ENCODE data around the gene SND1.

SND1 gene

GRCh38 chr7:127816354-127817190, 164.6 kb downstream of the SND1 start:
- DNase-seq (ENCODE audit: extremely low spot score): no peak
- TF ChIP-seq CTCF (IDR thresholded peaks at IDR 0.05; ENCODE audit: control extremely low read depth, extremely low read depth, low read depth, missing control alignments): no peak
- CTCF ChIA-PET: interaction anchor here (0.9 to 3.6 kb wide), 6 partner anchors 9 to 44 kb away, joined by 3 to 19 read pairs (median 4); no protein-coding TSS in a partner anchor
- POLR2A ChIA-PET: no interaction called here

- ChIA-PET POLR2A (no interaction called here), CTCF (interaction anchor here (0.9 to 1.7 kb wide), 3 partner anchors 10 to 43 kb away, joined by 3 to 4 read pairs (median 4); no protein-coding TSS in a partner anchor)
- TF ChIP-seq CTCF (IDR thresholded peaks at IDR 0.05; ENCODE audit: control extremely low read depth, extremely low read depth, low read depth, missing control alignments): no peak
- no peak for DNase-seq (ENCODE audit: extremely low spot score)
Observed at GRCh38 chr7:127817466-127817865, 165.5 kb downstream of the SND1 start.

GRCh38 chr7:127818306-127818705, 166.3 kb downstream of the SND1 start:
- CTCF ChIA-PET: interaction anchor here (1.1 kb wide), 1 partner anchor 10 kb away, joined by 3 read pairs; no protein-coding TSS in a partner anchor

GRCh38 chr7:127819975-127820731, 168.2 kb downstream of the SND1 start:
- DNase-seq (ENCODE audit: extremely low spot score): peak; percentile 28
- ChIA-PET CTCF (interaction anchor here (2.0 kb wide), 1 partner anchor 11 kb away, joined by 4 read pairs; no protein-coding TSS in a partner anchor), POLR2A (no interaction called here)
- no peak for TF ChIP-seq CTCF (IDR thresholded peaks at IDR 0.05; ENCODE audit: control extremely low read depth, extremely low read depth, low read depth, missing control alignments)

More at GRCh38 chr7:127818306-127818705, 166.3 kb downstream of the SND1 start:
- DNase-seq (ENCODE audit: extremely low spot score): no peak
- POLR2A ChIA-PET: no interaction called here
- no peak for TF ChIP-seq CTCF (IDR thresholded peaks at IDR 0.05; ENCODE audit: control extremely low read depth, extremely low read depth, low read depth, missing control alignments)

GRCh38 chr7:127820732-127821085, 168.7 kb downstream of the SND1 start:
- no peak for DNase-seq (ENCODE audit: extremely low spot score)
- TF ChIP-seq CTCF (IDR thresholded peaks at IDR 0.05; ENCODE audit: control extremely low read depth, extremely low read depth, low read depth, missing control alignments): no peak
- CTCF ChIA-PET: interaction anchor here (2.0 kb wide), 1 partner anchor 12 kb away, joined by 4 read pairs; no protein-coding TSS in a partner anchor
- POLR2A ChIA-PET: no interaction called here

- ChIA-PET CTCF (interaction anchor here (2.0 kb wide), 1 partner anchor 12 kb away, joined by 4 read pairs; no protein-coding TSS in a partner anchor), POLR2A (no interaction called here)
- DNase-seq (ENCODE audit: extremely low spot score): no peak
- no peak for TF ChIP-seq CTCF (IDR thresholded peaks at IDR 0.05; ENCODE audit: control extremely low read depth, extremely low read depth, low read depth, missing control alignments)
Observed at GRCh38 chr7:127821146-127821545, 169.2 kb downstream of the SND1 start.
